LNCaP clone FGC (cell line): ENCODE results near the gene ALPI.

ENCODE experiments used
- DNase-seq: peaks from one replicate; pipeline ENCODE4 v3.0.0-alpha.2; 2011; ENCODE audit warnings: low read depth
- H3K4me3 ChIP-seq: 2 replicates; pipeline ENCODE4 v1.5.1; 2011; ENCODE audit warnings: mild to moderate bottlenecking, low read depth, low read length, control low read depth
- CTCF ChIP-seq: IDR thresholded peaks from 2 replicates; pipeline ENCODE4 v1.5.1; 2012; ENCODE audit warnings: mild to moderate bottlenecking; ENCODE audit not compliant: control insufficient read depth, insufficient read depth; ENCODE audit errors: extremely low read depth

The ALPI gene

GRCh38 chr2:232458051-232458660 lies 2.2 kb downstream of the ALPI start:
- DNase-seq: no peak
- H3K4me3 ChIP-seq: no peak overlapping the region
- TF ChIP-seq CTCF: no peak

GRCh38 chr2:232458661-232459418 lies 2.9 kb downstream of the ALPI start:
- no peak for TF ChIP-seq CTCF
- DNase-seq: no peak
- no peak overlapping the region for H3K4me3 ChIP-seq

- no peak for TF ChIP-seq CTCF
- H3K4me3 ChIP-seq: no peak overlapping the region
- DNase-seq: no peak
These were observed 3.6 kb downstream of the ALPI start for GRCh38 chr2:232459419-232460035.

- DNase-seq: no peak
- no peak overlapping the region for H3K4me3 ChIP-seq
- TF ChIP-seq CTCF: no peak
These were observed 4.2 kb downstream of the ALPI start for GRCh38 chr2:232460171-232460570.

GRCh38 chr2:232463701-232464543 lies 8.0 kb downstream of the ALPI start:
- TF ChIP-seq CTCF: no peak
- H3K4me3 ChIP-seq: no peak overlapping the region
- DNase-seq: no peak

- no peak for TF ChIP-seq CTCF
These were observed 8.6 kb downstream of the ALPI start for GRCh38 chr2:232464544-232464885.

More at GRCh38 chr2:232464544-232464885, 8.6 kb downstream of the ALPI start:
- DNase-seq: no peak
- no peak overlapping the region for H3K4me3 ChIP-seq
